Right lobe of liver (tissue), 6 donors: Measurements from ENCODE around the gene ZFYVE9. TPM values are rescaled to one million over a fixed set of nuclear protein-coding genes. Genes with fewer than 3 reads are reported as not detected.

Experiments used
- ATAC-seq, 4 donors: fragments of 200-7000 bp; cut with Tn5 transposase; one replicate each; pipeline ENCODE4 v1.9.1; 2020; ENCODE audit warnings: mild to moderate bottlenecking in 4 of 4, moderate library complexity in 4 of 4
- DNase-seq, 3 donors: peaks; one replicate each; pipeline ENCODE4 v3.0.0-alpha.2; 2020
- H3K27ac ChIP-seq, 3 donors: fragments of 200-600 bp; one replicate each; pipeline ENCODE4 v1.8.0; 2022
- H3K27me3 ChIP-seq, 2 donors: fragments of 200-600 bp; one replicate each; pipeline ENCODE4 v1.8.0; 2022
- H3K36me3 ChIP-seq, 4 donors: fragments of 200-600 bp; sonication (generic) in 1 of 4; one replicate each; pipeline versions ENCODE4 v1.5.1 to v1.8.0; 2017 to 2022; ENCODE audit warnings: control low read depth in 1 of 4
- H3K4me1 ChIP-seq, 4 donors: fragments of 200-600 bp; sonication (generic) in 1 of 4; one replicate each; pipeline versions ENCODE4 v1.5.1 to v1.8.0; 2017 to 2022; ENCODE audit warnings: control low read depth in 1 of 4
- H3K4me3 ChIP-seq, 3 donors: fragments of 200-600 bp; one replicate each; pipeline ENCODE4 v1.8.0; 2022
- H3K9me3 ChIP-seq, 4 donors: fragments of 200-600 bp; sonication (generic) in 1 of 4; one replicate each; pipeline versions ENCODE4 v1.5.1 to v1.8.0; 2017 to 2022; ENCODE audit warnings: control low read depth in 1 of 4
- CTCF ChIP-seq, 4 donors: fragments of 200-600 bp in 3 of 4; fragments of 450-650 bp in 1 of 4; IDR thresholded peaks; one replicate each; pipeline versions ENCODE4 v1.5.1 to v1.8.0; 2016 to 2022; ENCODE audit warnings: antibody characterized with exemption in 4 of 4, mild to moderate bottlenecking in 2 of 4
- POLR2A ChIP-seq: fragments of 450-650 bp; IDR thresholded peaks from one replicate; pipeline ENCODE4 v1.6.1; 2017; ENCODE audit warnings: antibody characterized with exemption, mild to moderate bottlenecking
- WGBS: methylation state at CpG from one replicate; pipeline ENCODE4 v1.1.6; 2018; ENCODE audit warnings: low coverage, low lambda C conversion rate; ENCODE audit not compliant: insufficient coverage; ENCODE audit errors: missing lambda C conversion rate; 5-methylcytosine and 5-hydroxymethylcytosine counted together
- intact Hi-C, 2 donors: fragments of 100-400 bp; cut with DNase I; formaldehyde crosslinking; loops; one replicate each; pipeline versions ENCODE4 v1.11.2 to v1.14.1; 2022
- total RNA-seq, 6 experiments: library from RNA; depleted of rRNA in 2 of 6; stranded (reverse); fragments of >200 nt in 2 of 6; fragmentation: NEBNext Ultra II Directional in 3 of 6; extraction: Animal tissue kit (Norgen Biotek cat#: 25700) in 3 of 6; gene quantifications; one replicate each; pipeline versions ENCODE4 v1.1.0 to v1.2.4, GENCODE V29; 2016 to 2023
- donor health status: DM: no; HTN: yes; CAD: no.
- donor health status: DM: no; HTN: no; CAD: no.
- donor health status: DM: no; HTN: no; CAD: no.
- donor health status: DM: no; HTN: yes; CAD: no.
- donor health status: DM: no; HTN: yes; CAD: no.

ZFYVE9 gene
- total RNA-seq, 6 experiments from 2014 or later, result 9.6 to 15.6 (median 12.3) TPM

GRCh38 chr1:52235646-52236045 is 93.8 kb downstream of the ZFYVE9 start:
- DNase-seq, result no peak
- H3K9me3 ChIP-seq, result no peaks in the 10 kb centered on the region
- TF ChIP-seq CTCF (IDR thresholded peaks at IDR 0.05), result no peak
- intact Hi-C loops, result no loop called here
- no peak overlapping the region for H3K27ac ChIP-seq
- no peak for ATAC-seq
- WGBS, result 89% methylated on average over 2 of the region's 2 CpGs
- no peaks in the 10 kb centered on the region for H3K36me3 ChIP-seq
- H3K4me3 ChIP-seq, result no peak overlapping the region
- H3K4me1 ChIP-seq, result peaks cover 0 to under 1% (median 0%) of the 10 kb centered on the region in 4 donors
- no peaks in the 10 kb centered on the region for H3K27me3 ChIP-seq

- WGBS, result 54% methylated on average over 1 of the region's 1 CpG
- TF ChIP-seq CTCF (IDR thresholded peaks at IDR 0.05) (no peak), POLR2A (no peak)
- H3K4me1 ChIP-seq, result peaks cover 0 to 5% (median 0%) of the 10 kb centered on the region in 4 donors
- H3K36me3 ChIP-seq, result no peaks in the 10 kb centered on the region
- H3K27me3 ChIP-seq, result no peaks in the 10 kb centered on the region
- intact Hi-C loops, result no loop called here
- H3K9me3 ChIP-seq, result no peaks in the 10 kb centered on the region
- H3K4me3 ChIP-seq, result no peak overlapping the region
- no peak for DNase-seq
- ATAC-seq, result no peak
- no peak overlapping the region for H3K27ac ChIP-seq
These were observed 95.5 kb downstream of the ZFYVE9 start for GRCh38 chr1:52237430-52237829.

GRCh38 chr1:52238474-52238873 is 96.6 kb downstream of the ZFYVE9 start:
- no peaks in the 10 kb centered on the region for H3K9me3 ChIP-seq
- WGBS, result 88% methylated on average over 2 of the region's 2 CpGs
- H3K4me1 ChIP-seq, result peaks cover 0 to 5% (median 0%) of the 10 kb centered on the region in 4 donors
- intact Hi-C loops, result no loop called here
- no peak for TF ChIP-seq CTCF (IDR thresholded peaks at IDR 0.05)
- no peak overlapping the region for H3K4me3 ChIP-seq
- no peak overlapping the region for H3K27ac ChIP-seq
- DNase-seq, result no peak
- no peaks in the 10 kb centered on the region for H3K27me3 ChIP-seq
- H3K36me3 ChIP-seq, result no peaks in the 10 kb centered on the region
- no peak for ATAC-seq

- no peaks in the 10 kb centered on the region for H3K9me3 ChIP-seq
- H3K27me3 ChIP-seq, result no peaks in the 10 kb centered on the region
- H3K4me3 ChIP-seq, result no peak overlapping the region
- WGBS, result 79% methylated on average over 3 of the region's 3 CpGs
- ATAC-seq (no peak), DNase-seq (no peak)
- H3K36me3 ChIP-seq, result no peaks in the 10 kb centered on the region
- H3K4me1 ChIP-seq, result peaks cover 0 to 5% (median 0%) of the 10 kb centered on the region in 4 donors
- H3K27ac ChIP-seq, result no peak overlapping the region
- intact Hi-C loops, result no loop called here
- no peak for TF ChIP-seq CTCF (IDR thresholded peaks at IDR 0.05)
- TF ChIP-seq POLR2A, result no peak
These were observed 97.2 kb downstream of the ZFYVE9 start for GRCh38 chr1:52238887-52239707.
